HepG2 (cell line): ENCODE results near the gene RIMKLB.

ENCODE experiments used
- ARID2 ChIP-seq: sonication (generic); formaldehyde crosslinking; IDR thresholded peaks from 2 replicates; pipeline ENCODE4 v1.8.1; 2022; ENCODE audit warnings: mild to moderate bottlenecking, missing genetic modification reagents, borderline replicate concordance
- FOXK1 ChIP-seq: sonication (generic); formaldehyde crosslinking; IDR thresholded peaks from 2 replicates; pipeline ENCODE4 v1.4.0; 2020; ENCODE audit warnings: low read depth, missing genetic modification reagents, borderline replicate concordance
- JUN ChIP-seq: sonication (generic); formaldehyde crosslinking; IDR thresholded peaks from 2 replicates; pipeline ENCODE4 v1.4.0; 2020; ENCODE audit warnings: mild to moderate bottlenecking, missing genetic modification reagents
- ZFP36 ChIP-seq: fragments of 150-350 bp; IDR thresholded peaks from 2 replicates; pipeline ENCODE4 v1.6.1; 2018; ENCODE audit warnings: borderline replicate concordance, low read length, low read depth; ENCODE audit not compliant: partially characterized antibody
- ZNF121 ChIP-seq: sonication (generic); formaldehyde crosslinking; IDR thresholded peaks from 2 replicates; pipeline ENCODE4 v1.5.0; 2020; ENCODE audit warnings: mild to moderate bottlenecking, missing genetic modification reagents
- ZNF24 ChIP-seq: fragments of 450-650 bp; IDR thresholded peaks from 2 replicates; pipeline ENCODE4 v1.6.1; 2017; ENCODE audit warnings: antibody characterized with exemption, mild to moderate bottlenecking
- ZNF788 ChIP-seq: sonication (generic); formaldehyde crosslinking; IDR thresholded peaks from 2 replicates; pipeline ENCODE4 v1.5.0; 2020; ENCODE audit warnings: mild to moderate bottlenecking, missing genetic modification reagents, borderline replicate concordance
- TF ChIP-seq, protein P1 (sequence below): sonication (generic); formaldehyde crosslinking; IDR thresholded peaks from 2 replicates; pipeline ENCODE4 v1.5.0; 2020; ENCODE audit warnings: mild to moderate bottlenecking, missing genetic modification reagents, moderate library complexity
- TF ChIP-seq, protein P2 (sequence below): sonication (generic); formaldehyde crosslinking; IDR thresholded peaks from 2 replicates; pipeline ENCODE4 v1.5.0; 2020; ENCODE audit warnings: mild to moderate bottlenecking, missing genetic modification reagents
- TF ChIP-seq, protein P3 (sequence below): sonication (generic); formaldehyde crosslinking; IDR thresholded peaks from 2 replicates; pipeline ENCODE4 v1.8.0; 2023; ENCODE audit warnings: mild to moderate bottlenecking, missing genetic modification reagents

DNA sequence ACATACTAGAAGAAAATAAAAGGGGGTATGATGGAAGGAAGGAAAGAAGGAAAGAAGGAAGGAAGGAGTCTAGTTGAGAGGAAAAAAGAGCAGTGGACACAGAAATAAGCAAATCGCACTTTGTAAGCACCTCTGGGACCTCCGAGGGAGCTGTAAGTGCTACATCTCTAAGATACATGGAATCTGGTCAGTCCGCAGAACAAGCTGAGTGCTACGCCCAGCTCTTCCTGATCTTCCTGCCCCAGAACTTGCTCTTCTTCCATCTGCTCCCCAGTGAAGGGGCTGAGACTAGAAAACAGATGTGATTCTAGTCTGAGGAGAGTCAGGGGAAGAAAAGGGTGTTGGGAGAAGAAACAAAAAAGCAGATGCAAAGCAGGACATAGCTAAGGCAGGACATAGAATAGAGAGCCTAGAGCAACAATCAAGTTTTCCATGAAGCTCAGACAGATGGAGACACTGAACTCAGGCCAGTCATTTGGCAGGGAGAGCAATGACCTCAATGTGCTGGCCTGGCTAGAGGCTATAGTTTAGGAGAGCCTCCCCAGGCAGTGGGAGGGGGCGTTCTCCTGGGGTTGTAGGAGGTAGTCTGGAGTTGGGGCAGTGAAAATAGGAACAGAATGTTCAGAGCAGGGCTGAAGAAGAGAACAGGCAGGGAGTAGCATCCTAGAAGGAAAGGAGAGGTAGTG is 33.4 kb upstream of the RIMKLB start:
- TF ChIP-seq ZNF24 (no peak), ZNF121 (CRISPR knock-in tag) (no peak), ARID2 (CRISPR knock-in tag) (no peak), ZNF788 (CRISPR knock-in tag) (no peak), FOXK1 (CRISPR knock-in tag) (no peak), ZFP36 (no peak), JUN (no peak)
- TF ChIP-seq, protein P1, sequence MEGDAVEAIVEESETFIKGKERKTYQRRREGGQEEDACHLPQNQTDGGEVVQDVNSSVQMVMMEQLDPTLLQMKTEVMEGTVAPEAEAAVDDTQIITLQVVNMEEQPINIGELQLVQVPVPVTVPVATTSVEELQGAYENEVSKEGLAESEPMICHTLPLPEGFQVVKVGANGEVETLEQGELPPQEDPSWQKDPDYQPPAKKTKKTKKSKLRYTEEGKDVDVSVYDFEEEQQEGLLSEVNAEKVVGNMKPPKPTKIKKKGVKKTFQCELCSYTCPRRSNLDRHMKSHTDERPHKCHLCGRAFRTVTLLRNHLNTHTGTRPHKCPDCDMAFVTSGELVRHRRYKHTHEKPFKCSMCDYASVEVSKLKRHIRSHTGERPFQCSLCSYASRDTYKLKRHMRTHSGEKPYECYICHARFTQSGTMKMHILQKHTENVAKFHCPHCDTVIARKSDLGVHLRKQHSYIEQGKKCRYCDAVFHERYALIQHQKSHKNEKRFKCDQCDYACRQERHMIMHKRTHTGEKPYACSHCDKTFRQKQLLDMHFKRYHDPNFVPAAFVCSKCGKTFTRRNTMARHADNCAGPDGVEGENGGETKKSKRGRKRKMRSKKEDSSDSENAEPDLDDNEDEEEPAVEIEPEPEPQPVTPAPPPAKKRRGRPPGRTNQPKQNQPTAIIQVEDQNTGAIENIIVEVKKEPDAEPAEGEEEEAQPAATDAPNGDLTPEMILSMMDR (CRISPR knock-in tag) = no peak
- TF ChIP-seq, protein P2, sequence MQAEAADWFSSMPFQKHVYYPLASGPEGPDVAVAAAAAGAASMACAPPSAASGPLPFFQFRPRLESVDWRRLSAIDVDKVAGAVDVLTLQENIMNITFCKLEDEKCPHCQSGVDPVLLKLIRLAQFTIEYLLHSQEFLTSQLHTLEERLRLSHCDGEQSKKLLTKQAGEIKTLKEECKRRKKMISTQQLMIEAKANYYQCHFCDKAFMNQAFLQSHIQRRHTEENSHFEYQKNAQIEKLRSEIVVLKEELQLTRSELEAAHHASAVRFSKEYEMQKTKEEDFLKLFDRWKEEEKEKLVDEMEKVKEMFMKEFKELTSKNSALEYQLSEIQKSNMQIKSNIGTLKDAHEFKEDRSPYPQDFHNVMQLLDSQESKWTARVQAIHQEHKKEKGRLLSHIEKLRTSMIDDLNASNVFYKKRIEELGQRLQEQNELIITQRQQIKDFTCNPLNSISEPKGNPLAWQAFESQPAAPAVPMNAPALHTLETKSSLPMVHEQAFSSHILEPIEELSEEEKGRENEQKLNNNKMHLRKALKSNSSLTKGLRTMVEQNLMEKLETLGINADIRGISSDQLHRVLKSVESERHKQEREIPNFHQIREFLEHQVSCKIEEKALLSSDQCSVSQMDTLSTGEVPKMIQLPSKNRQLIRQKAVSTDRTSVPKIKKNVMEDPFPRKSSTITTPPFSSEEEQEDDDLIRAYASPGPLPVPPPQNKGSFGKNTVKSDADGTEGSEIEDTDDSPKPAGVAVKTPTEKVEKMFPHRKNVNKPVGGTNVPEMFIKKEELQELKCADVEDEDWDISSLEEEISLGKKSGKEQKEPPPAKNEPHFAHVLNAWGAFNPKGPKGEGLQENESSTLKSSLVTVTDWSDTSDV (CRISPR knock-in tag) = no peak
- TF ChIP-seq, protein P3, sequence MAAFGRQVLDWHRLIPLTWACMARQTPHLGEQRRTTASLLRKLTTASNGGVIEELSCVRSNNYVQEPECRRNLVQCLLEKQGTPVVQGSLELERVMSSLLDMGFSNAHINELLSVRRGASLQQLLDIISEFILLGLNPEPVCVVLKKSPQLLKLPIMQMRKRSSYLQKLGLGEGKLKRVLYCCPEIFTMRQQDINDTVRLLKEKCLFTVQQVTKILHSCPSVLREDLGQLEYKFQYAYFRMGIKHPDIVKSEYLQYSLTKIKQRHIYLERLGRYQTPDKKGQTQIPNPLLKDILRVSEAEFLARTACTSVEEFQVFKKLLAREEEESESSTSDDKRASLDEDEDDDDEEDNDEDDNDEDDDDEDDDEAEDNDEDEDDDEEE (CRISPR knock-in tag) = no peak
